ENCODE measurements around the gene SYN1.

SYN1 gene

DNA sequence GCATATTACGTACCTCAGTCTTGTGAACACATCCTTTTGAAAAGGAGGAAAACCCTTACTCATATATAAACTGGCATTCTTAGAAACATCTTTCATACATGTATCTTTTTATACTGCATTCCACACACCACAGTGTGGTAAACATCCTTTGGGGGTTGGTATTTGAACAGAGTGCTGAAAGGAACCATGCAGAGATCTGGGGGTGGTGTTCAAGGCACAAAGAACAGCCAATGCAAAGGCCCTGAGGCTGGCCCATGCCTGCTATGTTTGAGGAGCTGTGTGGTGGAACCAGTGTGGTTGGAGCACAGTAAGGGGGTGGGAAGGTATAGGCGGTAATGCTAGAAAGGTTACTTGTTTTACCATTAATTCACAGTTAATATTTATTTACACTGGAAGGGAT, 28.7 kb upstream of the SYN1 start:
- DNase-seq (ENCODE audit: low spot score in 2 of 2) = no peak
- no peak overlapping the region for H3K4me3 ChIP-seq
- H3K27me3 ChIP-seq (ENCODE audit: low read depth) = no peaks in the 10 kb centered on the region
- H3K36me3 ChIP-seq (replicated peaks) = peaks cover 24% of the 10 kb centered on the region
- H3K9me3 ChIP-seq = no peaks in the 10 kb centered on the region
- peaks cover 10% of the 10 kb centered on the region for H3K4me1 ChIP-seq
- in situ Hi-C loops (cut with MboI; ENCODE audit: low sequenced_read_pairs) = loop anchor here (5.0 kb wide), 1 partner anchor 86 kb away; the partner anchor contains the start of gene ARAF

DNA sequence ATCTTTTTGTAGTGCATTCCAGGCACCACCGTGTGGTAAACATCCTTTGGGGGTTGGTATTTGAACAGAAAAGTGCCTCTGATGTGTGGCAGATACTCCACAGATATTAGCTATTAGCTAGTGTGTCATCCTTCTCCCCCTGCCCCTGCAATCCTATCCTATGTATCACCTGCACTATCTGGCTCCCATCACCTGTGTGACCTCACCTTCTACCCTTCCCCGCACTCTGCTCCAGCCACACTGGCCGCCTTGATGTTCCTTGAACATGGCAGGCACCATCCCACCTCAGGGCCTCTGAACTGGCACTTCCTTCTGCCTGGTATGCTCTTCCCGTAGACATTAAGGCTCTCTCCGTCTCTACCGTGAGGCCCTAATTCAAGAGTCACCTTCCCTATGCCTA, 27.0 kb upstream of the SYN1 start:
- in situ Hi-C loops (cut with MboI; ENCODE audit: low sequenced_read_pairs) = loop anchor here (5.0 kb wide), 1 partner anchor 84 kb away; the partner anchor contains the start of gene ARAF
- Histone ChIP-seq H3K36me3 (replicated peaks) (peaks cover 15% of the 10 kb centered on the region), H3K4me3 (no peak overlapping the region), H3K27me3 (ENCODE audit: low read depth) (no peaks in the 10 kb centered on the region), H3K9me3 (no peaks in the 10 kb centered on the region), H3K4me1 (peaks cover 10% of the 10 kb centered on the region)
- no peak for DNase-seq (ENCODE audit: low spot score in 2 of 2)

DNA sequence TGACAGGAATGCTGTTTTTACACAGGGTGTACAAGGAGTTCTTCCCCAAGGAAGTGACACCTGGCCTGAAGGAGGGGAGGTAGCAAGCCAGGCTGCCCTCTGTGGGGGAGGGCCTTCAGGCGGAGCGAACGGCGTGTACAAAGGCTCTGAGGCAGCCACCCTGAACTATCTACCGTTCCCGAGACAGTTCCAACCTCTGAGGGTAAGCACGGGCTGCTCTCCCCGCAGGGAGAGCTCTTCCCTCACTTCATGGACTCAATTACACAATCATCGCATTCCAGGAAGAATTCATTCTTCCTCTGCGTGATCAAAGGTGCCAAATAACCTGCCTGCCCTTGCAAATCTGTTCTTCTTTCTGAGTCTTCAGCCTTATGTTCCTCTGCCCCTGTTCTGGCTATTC, 25.9 kb upstream of the SYN1 start:
- H3K4me1 ChIP-seq = peaks cover 4% of the 10 kb centered on the region
- H3K9me3 ChIP-seq = no peaks in the 10 kb centered on the region
- in situ Hi-C loops (cut with MboI; ENCODE audit: low sequenced_read_pairs) = loop anchor here (5.0 kb wide), 1 partner anchor 83 kb away; the partner anchor contains the start of gene ARAF
- peaks cover 22% of the 10 kb centered on the region for H3K36me3 ChIP-seq (replicated peaks)
- no peak for DNase-seq (ENCODE audit: low spot score in 2 of 2)
- no peaks in the 10 kb centered on the region for H3K27me3 ChIP-seq (ENCODE audit: low read depth)
- H3K4me3 ChIP-seq = no peak overlapping the region

DNA sequence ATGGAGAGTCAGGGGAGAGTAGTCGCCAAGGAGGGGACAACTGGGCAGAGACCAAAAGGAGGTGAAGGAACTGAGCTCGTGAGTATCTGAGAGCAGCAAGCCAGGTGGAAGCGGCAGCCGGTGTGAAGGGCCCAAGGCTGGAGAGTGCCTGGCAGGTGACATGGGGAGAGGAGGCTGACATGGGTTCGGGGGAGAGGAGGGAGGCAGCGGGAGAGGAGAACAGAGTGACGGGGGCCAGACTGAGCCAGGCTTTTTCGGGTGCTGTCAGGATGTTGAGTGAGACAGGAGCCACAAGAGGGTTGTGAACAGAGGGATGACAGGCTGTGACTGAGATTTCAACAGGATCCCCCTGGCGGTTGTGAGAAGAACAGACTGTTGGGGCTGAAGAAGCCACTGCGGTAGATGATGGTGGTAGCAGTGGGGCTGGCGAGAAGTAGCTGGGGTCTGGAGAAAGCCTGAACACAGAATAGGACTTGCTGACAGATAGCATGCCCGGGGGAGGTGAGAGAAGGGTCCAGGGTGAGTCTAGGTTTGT, 25.0 kb upstream of the SYN1 start:
- Histone ChIP-seq H3K27me3 (ENCODE audit: low read depth) (no peaks in the 10 kb centered on the region), H3K9me3 (no peaks in the 10 kb centered on the region), H3K36me3 (replicated peaks) (peaks cover 31% of the 10 kb centered on the region), H3K4me3 (no peak overlapping the region), H3K4me1 (peaks cover 4% of the 10 kb centered on the region)
- in situ Hi-C loops (cut with MboI; ENCODE audit: low sequenced_read_pairs) = loop anchor here (5.0 kb wide), 1 partner anchor 82 kb away; the partner anchor contains the start of gene ARAF
- DNase-seq (ENCODE audit: low spot score in 2 of 2) = peak; percentile 20 to 49

DNA sequence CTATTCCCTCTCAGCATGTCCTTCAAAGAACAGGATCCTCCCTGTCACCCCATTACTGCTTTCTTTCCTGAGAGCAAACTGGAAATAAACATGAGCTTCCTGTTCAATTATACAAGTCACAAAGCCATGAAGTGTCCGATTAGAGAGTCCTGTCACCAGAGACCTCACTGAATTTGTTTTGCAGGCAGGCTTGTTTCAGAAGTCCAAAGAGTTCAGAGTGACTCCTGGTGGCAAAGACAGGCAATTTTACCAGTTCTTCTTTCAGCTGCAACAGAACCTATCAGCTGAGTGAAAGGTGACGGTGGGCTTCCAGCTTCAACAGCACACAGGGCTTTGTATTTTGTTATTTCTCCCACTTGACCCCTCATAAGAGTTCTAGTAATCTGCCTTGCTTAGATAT, 24.3 kb upstream of the SYN1 start:
- in situ Hi-C loops (cut with MboI; ENCODE audit: low sequenced_read_pairs) = no loop called here
- DNase-seq (ENCODE audit: low spot score in 2 of 2) = no peak
- Histone ChIP-seq H3K4me1 (peaks cover 3% of the 10 kb centered on the region), H3K4me3 (no peak overlapping the region), H3K9me3 (no peaks in the 10 kb centered on the region), H3K36me3 (replicated peaks) (peaks cover 37% of the 10 kb centered on the region), H3K27me3 (ENCODE audit: low read depth) (no peaks in the 10 kb centered on the region)

DNA sequence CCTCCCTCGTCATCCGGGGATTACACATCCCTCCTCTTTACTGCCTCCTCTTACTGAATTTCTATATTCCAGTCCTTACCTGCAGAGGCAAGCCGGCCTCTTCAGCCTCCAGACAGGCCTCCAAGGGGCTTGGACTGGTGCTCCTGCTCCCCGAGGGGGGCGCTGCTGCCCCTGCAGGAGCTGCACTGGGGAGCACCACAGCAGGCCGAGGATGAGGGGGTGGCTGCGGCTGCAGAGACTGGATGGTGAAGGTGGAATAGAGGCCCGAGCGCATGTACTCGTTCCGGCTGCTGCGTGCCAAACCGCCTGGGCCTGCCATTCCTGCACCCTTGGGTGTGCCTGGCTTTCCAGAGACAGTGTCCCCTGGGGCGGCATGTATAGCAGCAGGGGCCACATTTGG, 19.2 kb upstream of the SYN1 start:
- in situ Hi-C loops (cut with MboI; ENCODE audit: low sequenced_read_pairs) = no loop called here
- DNase-seq (ENCODE audit: low spot score in 2 of 2) = no peak
- no peaks in the 10 kb centered on the region for H3K4me1 ChIP-seq
- H3K4me3 ChIP-seq = no peak overlapping the region
- no peaks in the 10 kb centered on the region for H3K9me3 ChIP-seq
- H3K36me3 ChIP-seq (replicated peaks) = peaks cover 72% of the 10 kb centered on the region
- H3K27me3 ChIP-seq (ENCODE audit: low read depth) = no peaks in the 10 kb centered on the region

DNA sequence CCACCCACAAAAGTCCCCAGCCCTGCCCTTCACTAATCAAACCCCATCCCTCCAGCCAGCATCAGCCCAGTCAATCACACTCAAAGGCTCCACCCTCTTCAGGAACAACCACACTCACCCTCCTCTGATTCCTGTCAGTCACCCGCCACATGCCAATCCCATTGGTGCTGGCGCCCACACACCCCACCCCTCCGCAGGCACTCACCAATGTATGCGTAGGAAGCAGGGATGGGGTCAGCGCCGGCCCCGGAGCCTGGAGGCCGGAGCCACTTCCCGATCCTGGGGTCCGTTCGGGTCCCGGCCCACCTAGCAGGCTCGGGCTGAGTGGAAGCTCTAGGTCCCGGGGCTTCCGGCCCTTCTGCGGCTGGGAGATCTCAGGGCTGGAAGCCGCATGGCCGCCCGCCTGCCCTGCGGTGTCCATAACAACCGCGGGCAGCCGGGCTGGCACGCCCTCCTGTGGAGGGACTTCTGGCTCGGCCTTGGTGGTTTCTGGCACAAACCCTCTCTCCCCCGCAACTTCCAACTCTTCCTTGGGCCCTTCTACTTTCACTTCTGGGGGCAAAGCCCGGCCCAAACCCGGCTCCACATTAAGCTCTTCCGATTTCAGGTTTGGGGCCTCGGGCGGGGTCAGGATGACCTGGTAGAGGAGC, 18.0 kb upstream of the SYN1 start:
- Histone ChIP-seq H3K27me3 (ENCODE audit: low read depth) (no peaks in the 10 kb centered on the region), H3K9me3 (no peaks in the 10 kb centered on the region), H3K36me3 (replicated peaks) (peaks cover 69% of the 10 kb centered on the region), H3K4me3 (no peak overlapping the region), H3K4me1 (no peaks in the 10 kb centered on the region)
- in situ Hi-C loops (cut with MboI; ENCODE audit: low sequenced_read_pairs) = no loop called here
- DNase-seq (ENCODE audit: low spot score in 2 of 2) = no peak

DNA sequence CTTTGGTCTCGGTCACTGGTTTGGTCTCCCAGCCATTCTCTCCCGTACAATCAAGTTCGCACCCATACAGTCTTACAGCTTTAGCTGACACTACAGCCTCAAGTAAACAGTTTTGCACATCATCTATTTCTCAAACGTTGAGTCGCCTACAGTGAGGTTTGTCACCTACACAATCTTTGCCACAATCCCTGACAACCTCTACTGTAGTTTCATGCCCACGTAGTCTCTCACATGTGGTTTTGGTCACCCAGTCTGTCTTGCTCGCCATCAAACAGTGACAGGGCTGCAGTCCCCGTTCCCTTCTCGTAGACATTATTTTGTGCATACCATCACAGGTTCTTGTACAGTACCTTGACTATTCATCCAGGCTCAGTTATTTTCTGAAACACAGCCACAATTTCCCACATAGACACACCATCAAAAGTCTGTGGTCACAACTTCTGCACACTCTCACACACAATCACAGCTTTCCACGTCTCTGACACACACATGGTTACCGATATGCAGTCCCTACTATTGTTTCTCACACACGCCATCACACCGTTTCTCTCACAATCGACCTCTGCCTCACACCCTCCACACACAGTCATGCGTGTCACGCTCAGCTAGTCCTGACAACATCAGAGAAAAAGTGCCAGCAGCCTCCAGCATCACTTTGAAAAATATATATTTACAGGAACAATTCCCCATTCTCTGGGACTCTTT, 15.4 kb upstream of the SYN1 start:
- in situ Hi-C loops (cut with MboI; ENCODE audit: low sequenced_read_pairs) = no loop called here
- Histone ChIP-seq H3K4me3 (no peak overlapping the region), H3K27me3 (ENCODE audit: low read depth) (no peaks in the 10 kb centered on the region), H3K9me3 (no peaks in the 10 kb centered on the region), H3K4me1 (no peaks in the 10 kb centered on the region), H3K36me3 (replicated peaks) (peaks cover 48% of the 10 kb centered on the region)
- DNase-seq (ENCODE audit: low spot score in 2 of 2) = no peak

DNA sequence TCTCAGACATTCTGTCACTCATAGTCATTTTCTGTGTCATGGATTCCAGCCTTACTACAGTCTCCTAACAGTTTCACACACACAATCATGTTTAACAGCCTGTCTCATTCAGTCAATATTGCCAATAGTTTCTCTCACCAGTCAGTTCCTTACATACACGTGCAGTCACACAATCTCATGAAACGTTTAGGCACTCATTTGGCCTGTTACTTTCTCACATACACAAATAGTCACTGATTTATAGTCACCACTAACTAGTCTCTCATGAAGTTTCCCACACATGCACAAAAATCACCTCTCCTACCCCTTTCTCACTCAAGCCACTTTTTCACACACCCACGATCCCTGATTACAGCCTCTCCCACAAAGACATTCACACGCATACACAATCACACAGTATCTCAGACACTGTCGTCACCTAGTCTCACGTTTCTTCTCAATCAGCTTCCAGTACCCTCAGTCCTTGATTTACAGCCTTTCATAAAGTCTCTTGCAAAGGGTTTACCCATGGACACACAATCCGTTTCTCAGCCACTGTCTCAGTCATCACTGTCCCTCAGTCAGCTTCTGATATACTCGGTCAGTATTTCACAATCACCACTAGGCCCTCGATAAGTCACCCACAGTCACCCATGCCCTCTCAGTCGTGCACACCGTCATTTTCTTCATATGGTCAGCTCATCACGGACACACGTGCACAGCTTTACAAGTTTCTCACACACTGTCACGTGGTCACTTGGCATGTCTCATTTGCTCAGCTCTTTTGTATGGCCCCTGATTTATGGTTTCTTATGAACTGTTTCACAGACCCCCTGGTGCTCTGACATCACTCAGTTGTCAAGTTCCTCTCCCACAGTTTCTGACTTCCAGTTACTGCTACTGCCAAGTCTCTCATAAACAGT, 14.3 kb upstream of the SYN1 start:
- Histone ChIP-seq H3K36me3 (replicated peaks) (peaks cover 38% of the 10 kb centered on the region), H3K9me3 (no peaks in the 10 kb centered on the region), H3K27me3 (ENCODE audit: low read depth) (no peaks in the 10 kb centered on the region), H3K4me1 (no peaks in the 10 kb centered on the region), H3K4me3 (no peak overlapping the region)
- no peak for DNase-seq (ENCODE audit: low spot score in 2 of 2)
- in situ Hi-C loops (cut with MboI; ENCODE audit: low sequenced_read_pairs) = no loop called here

DNA sequence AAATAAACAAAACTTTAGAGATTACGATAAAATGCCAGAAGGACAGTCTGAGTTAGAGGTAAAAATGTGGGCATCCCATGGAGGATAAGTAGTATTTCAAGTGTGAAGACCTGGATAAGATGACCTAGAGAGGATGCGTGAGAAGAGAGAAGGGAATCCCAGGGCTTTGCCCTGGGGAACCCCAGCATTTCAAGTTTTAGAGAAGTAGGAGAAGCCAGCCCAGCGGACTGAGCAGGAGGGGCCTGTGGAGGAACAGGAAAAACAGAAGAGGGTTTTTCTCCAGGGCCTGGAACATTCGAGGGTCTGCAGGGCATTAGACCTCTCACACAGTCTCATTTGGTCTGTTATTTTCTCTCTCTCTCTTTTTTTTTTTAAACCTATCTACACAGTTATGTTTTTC, 13.0 kb upstream of the SYN1 start:
- DNase-seq (ENCODE audit: low spot score in 2 of 2) = no peak
- in situ Hi-C loops (cut with MboI; ENCODE audit: low sequenced_read_pairs) = no loop called here

DNA sequence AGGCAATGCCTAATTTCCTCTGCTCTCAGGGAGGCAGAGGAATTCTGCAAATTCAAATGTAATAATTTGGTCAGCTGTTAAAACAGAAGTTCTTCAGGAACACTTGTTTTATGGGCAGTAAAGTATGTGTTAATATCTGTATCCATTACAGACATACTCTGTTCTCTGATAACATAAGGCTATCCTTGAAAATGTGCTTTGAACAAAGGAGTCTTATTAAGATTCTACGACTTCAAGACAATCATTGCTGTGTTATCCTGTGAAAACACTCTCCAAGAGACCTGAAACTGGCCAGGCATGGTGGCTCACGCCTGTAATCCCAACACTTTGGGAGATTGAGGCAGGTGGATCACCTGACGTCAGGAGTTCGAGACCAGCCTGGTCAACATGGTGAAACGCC, 12.0 kb upstream of the SYN1 start:
- peaks cover 20% of the 10 kb centered on the region for H3K36me3 ChIP-seq (replicated peaks)
- H3K4me3 ChIP-seq = no peak overlapping the region
- DNase-seq (ENCODE audit: low spot score in 2 of 2) = no peak
- in situ Hi-C loops (cut with MboI; ENCODE audit: low sequenced_read_pairs) = no loop called here
- no peaks in the 10 kb centered on the region for H3K9me3 ChIP-seq
- H3K27me3 ChIP-seq (ENCODE audit: low read depth) = no peaks in the 10 kb centered on the region
- no peaks in the 10 kb centered on the region for H3K4me1 ChIP-seq

More for the DNA sequence above, 13.0 kb upstream of the SYN1 start:
- peaks cover 26% of the 10 kb centered on the region for H3K36me3 ChIP-seq (replicated peaks)
- H3K27me3 ChIP-seq (ENCODE audit: low read depth) = no peaks in the 10 kb centered on the region
- H3K9me3 ChIP-seq = no peaks in the 10 kb centered on the region
- no peak overlapping the region for H3K4me3 ChIP-seq
- H3K4me1 ChIP-seq = no peaks in the 10 kb centered on the region

DNA sequence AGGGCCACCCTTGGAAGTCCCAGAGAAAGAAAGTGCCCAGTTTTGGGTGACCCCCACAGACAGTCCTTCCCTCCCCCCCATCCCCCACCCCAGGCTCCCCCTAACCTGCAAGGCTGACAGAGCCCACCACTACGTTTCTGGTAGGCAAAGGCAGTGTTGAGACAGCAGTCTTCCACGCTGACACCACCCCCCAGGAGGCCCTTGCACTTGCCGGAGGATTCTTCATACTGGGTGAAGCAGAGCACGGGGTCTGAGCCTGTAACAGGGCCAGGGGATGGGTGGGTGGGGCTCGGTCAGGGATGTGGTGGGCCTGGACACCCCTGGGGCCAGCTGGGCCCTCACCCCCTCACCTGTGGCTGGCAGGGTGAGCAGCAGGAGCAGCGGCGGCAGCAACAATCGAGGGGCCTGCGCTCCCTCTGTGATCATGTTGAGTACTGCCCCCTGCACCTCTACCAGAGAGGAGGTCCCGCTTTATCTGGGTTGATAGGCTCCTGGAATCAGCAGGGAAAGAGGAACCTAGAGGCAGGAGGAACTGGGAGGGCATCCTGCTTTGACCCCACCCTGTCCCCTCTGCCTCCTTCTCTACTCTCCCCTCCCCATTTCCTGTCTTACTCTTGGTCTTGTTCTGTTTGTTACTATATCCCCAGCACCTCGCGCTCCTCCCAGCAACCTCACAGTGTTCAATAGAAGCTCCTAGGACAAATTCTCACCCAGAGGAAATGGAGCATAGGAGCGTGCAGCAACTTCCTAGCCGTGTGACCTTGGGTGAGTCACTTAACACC, 10.0 kb upstream of the SYN1 start, which contains the start of gene CFP:
CFP (minus strand) TSS at position 512 of the 782 bp plus-strand sequence; CDS start at position 426, 86 bp downstream.
- Histone ChIP-seq H3K36me3 (replicated peaks) (peaks cover 6% of the 10 kb centered on the region), H3K9me3 (no peaks in the 10 kb centered on the region), H3K4me1 (no peaks in the 10 kb centered on the region), H3K4me3 (no peak within 1 kb of the TSS), H3K27me3 (ENCODE audit: low read depth) (no peaks in the 10 kb centered on the region)
- in situ Hi-C loops (cut with MboI; ENCODE audit: low sequenced_read_pairs) = no loop called here
- DNase-seq (ENCODE audit: low spot score in 2 of 2) = no peak

DNA sequence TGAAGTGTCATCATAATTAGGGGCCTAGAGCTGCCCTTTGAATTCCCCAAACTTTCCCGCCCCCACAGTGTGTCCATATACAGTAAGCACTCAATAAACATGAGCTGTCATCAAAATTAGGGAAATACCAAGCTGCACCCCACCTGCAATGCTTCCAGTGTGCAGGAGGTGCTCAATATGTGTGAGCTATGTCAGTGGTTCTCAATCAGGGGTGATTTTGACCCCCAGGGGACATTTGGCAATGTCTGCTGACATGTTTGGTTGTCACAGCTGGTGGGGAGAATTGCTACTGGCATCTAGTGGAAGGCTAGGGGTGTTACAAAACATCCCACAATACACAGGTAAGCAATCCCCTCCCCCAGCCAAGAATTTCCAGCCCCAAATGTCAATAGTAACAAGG, 9.3 kb upstream of the SYN1 start:
- no peak for DNase-seq (ENCODE audit: low spot score in 2 of 2)
- Histone ChIP-seq H3K4me1 (no peaks in the 10 kb centered on the region), H3K36me3 (replicated peaks) (peaks cover under 1% of the 10 kb centered on the region), H3K9me3 (no peaks in the 10 kb centered on the region), H3K27me3 (ENCODE audit: low read depth) (no peaks in the 10 kb centered on the region), H3K4me3 (no peak overlapping the region)
- in situ Hi-C loops (cut with MboI; ENCODE audit: low sequenced_read_pairs) = no loop called here

Data from HAP-1 (cell line).